ENCODE measurements around the gene PLAAT5. TPM values are rescaled to one million over a fixed set of nuclear protein-coding genes. Genes with fewer than 3 reads are reported as not detected.

Gene PLAAT5
- polyA plus RNA-seq, 4 donors = 0.24 to 0.99 (median 0.64) TPM

GRCh38 chr11:63516109-63516508, 25.1 kb upstream of the PLAAT5 start:
- no peak for DNase-seq (ENCODE audit: low read depth in 4 of 4, low spot score in 2 of 4)

- DNase-seq (ENCODE audit: low read depth in 4 of 4, low spot score in 2 of 4) = no peak
These were observed 21.8 kb upstream of the PLAAT5 start for GRCh38 chr11:63512816-63513215.

- DNase-seq (ENCODE audit: low read depth in 4 of 4, low spot score in 2 of 4) = no peak
These were observed 20.2 kb upstream of the PLAAT5 start for GRCh38 chr11:63511048-63511748.

DNA sequence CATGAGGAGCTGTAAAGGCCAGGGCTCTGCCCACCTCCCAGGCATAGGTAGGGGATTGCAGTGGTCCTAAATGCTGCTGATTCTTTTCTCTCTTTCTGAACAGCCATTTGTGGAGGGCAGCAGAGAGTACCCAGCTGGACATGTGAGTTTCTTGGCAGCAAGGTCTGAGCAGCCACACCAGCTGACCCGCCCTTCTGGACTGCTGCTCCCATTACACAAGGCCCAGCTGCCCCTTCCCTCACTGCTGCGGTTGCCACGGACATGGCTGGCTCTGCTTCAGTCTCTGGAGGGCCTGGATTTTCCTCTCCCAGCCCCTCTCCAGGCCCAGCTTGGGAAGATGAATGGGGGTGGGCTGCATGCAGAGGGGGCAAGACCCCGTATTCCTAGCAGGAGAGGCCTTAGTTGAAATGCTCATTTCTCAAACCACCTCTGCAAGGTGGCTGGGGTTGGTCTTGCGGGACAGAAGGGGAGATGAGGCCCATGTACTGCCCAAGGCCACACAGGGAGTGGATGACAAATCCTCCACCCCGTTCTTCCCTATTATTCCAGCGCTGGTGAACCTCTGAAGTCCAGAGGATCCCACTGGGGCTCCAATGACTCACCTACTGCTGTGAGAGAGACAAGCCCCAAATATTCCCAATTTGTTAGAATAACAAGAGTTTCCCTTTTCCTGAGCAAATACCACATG, 19.5 kb upstream of the PLAAT5 start:
- DNase-seq (ENCODE audit: low read depth in 4 of 4, low spot score in 2 of 4) = no peak

GRCh38 chr11:63508745-63509144, 17.8 kb upstream of the PLAAT5 start:
- DNase-seq (ENCODE audit: low read depth in 4 of 4, low spot score in 2 of 4) = no peak

DNA sequence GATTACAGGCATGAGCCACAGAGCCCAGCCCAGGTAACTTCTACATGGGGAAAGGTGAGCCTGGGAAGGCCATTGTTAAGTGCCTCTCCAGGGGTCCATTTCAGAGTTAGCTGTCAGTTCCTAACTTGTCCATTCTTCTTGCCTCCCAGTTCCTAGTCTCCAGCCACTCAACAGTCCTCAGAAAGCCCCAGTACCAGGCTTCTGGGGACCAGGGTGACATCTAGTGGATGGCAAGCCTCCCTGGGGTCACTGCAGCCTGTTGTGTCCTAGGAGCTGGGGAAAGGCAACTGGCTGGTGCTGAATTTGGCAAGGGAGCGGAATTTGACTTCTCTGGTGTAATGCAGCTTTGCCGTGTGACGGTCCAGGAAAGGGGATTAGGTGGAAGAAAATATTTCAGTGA, 17.0 kb upstream of the PLAAT5 start:
- no peak for DNase-seq (ENCODE audit: low read depth in 4 of 4, low spot score in 2 of 4)

DNA sequence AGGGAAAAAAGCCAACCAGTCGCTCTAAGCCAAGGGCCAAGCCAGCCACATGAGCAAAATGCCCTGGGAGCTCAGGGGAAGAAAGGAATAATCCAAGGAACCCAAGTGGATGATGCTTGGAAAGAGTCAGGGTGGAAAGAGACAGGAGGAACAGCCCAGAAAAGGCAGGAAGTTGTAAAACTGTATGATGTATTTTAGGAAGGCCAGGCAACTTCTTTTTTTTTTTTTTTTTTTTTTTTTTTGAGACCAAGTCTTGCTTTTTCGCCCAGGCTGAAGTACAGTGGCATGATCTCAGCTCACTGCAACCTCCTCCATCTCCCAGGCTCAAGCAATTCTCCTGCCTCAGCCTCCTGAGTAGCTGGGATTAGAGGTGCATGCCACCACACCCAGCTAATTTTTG, 16.5 kb upstream of the PLAAT5 start:
- DNase-seq (ENCODE audit: low read depth in 4 of 4, low spot score in 2 of 4) = no peak

GRCh38 chr11:63506876-63507275, 15.9 kb upstream of the PLAAT5 start:
- DNase-seq (ENCODE audit: low read depth in 4 of 4, low spot score in 2 of 4) = no peak

DNA sequence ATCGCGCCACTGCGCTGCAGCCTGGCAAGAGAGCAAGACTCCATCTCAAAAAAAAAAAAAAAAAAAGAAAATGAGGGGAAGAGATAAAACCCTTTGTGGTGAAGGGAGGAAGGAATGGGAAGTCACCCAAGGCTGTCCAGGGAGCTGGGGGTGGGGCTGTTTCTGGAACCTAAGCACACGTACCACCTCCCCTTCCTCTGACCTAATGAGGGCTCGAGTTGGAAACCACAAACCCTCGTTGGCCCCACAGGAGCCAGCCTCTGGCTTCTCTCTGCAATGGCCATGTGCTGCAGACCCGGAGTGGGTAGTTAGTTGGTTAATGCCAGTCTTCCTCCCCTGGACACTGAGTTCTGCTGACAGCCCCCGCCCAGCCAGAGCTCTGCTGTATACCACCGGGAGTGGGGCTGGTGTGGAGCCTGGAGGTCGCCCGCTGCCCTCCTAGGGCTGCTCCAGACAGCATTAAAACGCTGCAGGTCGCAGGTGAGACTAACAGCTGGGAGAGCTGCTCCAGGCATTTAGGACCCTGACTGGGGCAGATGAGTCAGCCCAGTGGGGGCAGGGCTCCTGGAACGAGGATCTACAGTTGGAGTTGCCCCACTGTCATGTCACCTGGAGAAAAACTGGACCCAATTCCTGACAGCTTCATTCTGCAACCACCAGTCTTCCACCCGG, 15.0 kb upstream of the PLAAT5 start, which contains the start of gene LGALS12:
Gene LGALS12 (plus strand): TSS at position 228 of the 672 bp plus-strand sequence. CDS start 375 bp downstream, at position 603.
- no peak for DNase-seq (ENCODE audit: low read depth in 4 of 4, low spot score in 2 of 4)

GRCh38 chr11:63504933-63505586, 14.1 kb upstream of the PLAAT5 start:
- DNase-seq (ENCODE audit: low read depth in 4 of 4, low spot score in 2 of 4) = no peak

DNA sequence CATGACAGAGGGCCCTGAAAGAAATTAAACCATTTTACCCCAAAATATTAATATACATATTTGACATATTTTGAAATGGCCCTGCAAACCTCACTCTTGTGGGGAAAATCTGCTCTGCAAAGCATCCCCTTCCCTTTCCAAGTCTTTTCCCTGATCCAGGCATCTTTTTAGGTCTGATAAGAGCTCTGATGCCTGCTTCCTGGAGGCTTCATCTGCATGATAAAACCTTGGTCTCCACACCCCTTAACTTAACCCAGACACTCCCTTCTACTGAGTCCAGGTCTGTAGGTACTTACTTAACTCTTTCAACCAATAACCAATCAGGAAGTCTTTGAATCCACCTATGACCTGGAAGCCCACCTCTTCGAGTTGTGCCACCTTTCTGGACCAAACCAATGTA, 13.1 kb upstream of the PLAAT5 start:
- DNase-seq (ENCODE audit: low read depth in 4 of 4, low spot score in 2 of 4) = no peak

GRCh38 chr11:63503492-63503891, 12.5 kb upstream of the PLAAT5 start:
- no peak for DNase-seq (ENCODE audit: low read depth in 4 of 4, low spot score in 2 of 4)

DNA sequence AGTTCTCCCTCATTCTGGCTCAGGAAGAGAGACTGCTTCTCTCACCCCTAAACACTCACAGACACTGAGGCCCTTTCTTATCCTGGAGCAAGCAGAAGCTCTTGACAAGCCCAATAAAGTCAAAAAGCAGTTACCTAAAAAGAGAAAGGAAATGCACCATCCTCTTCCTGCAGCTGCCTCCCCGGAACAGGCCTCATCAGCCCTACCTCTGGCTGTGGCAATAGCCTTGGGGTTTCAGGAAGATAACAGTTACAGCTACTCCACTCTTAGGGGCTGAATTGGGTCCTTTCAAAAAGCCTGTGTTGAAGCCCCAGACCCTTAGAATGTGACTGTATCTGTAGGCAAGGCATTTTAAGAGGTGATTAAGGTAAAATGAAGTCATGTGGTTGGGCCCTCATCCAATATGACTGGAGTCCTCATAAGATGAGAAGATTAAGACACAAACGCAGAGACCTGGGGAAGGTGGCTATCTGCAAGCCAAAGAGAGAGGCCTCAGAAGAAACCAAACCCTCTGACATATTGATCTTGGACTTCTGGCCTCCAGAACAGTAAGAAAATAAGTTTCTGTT, 11.4 kb upstream of the PLAAT5 start:
- DNase-seq (ENCODE audit: low read depth in 4 of 4, low spot score in 2 of 4) = no peak

GRCh38 chr11:63501236-63501635, 10.3 kb upstream of the PLAAT5 start:
- no peak for DNase-seq (ENCODE audit: low read depth in 4 of 4, low spot score in 2 of 4)

DNA sequence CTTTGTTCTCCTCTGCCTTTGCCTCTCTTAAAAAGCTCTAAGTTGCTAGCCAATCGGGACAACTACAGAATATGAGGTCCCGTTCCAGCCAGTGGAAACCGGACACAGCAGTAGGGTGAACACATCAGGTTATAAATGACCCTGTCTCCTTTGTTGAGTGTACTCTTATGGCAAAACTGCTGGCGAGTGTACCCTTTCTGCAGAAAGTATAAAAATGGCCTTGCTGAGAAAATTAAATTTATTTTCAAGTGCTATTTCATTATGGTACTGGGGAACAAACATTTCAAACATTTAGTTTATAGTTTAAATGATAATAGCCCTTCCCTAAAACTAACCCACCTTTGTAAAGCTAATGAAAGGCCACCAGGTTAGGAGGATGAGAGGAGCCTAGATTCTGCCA, 8.9 kb upstream of the PLAAT5 start:
- DNase-seq (ENCODE audit: low read depth in 4 of 4, low spot score in 2 of 4) = no peak

DNA sequence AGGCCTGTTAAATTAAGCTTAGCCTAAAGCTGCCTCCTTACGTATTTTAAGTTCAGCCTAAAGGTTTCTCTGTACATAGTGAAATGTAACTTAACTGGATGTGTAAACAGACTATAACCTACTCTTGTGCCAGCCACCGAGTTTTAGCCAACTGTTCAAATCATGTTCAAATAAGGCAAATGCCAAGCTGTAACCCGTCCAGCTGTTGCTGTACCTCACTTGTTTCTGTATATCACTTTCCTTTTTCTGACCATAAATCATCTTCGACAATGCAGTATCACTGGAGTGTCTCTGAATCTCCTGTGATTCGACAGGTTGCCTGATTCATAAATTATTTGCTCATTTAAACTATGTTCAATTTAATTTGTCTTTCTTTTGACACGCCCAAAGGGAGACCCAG, 4.0 kb upstream of the PLAAT5 start:
- DNase-seq (ENCODE audit: low read depth in 4 of 4, low spot score in 2 of 4) = no peak

GRCh38 chr11:63493127-63493526, 2.2 kb upstream of the PLAAT5 start:
- no peak for DNase-seq (ENCODE audit: low read depth in 4 of 4, low spot score in 2 of 4)

DNA sequence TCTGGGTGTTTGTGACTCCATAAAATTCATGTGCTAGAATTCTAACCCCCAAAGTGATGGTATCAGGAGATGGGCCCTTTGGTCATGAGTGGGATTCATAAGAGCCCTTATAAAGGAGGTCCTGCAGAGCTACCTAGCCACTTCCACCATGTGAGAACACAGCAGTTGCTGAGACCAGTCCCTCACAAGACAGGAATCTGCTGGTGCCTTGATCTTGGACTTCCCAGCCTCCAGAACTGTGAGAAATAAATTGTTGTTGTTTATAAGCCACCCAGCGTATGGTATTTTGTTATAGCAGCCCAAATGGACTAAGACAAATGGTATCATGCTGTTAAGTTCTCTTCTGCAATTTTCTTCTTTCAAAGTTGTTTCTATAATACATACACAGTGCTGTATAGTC, 1.5 kb upstream of the PLAAT5 start:
- no peak for DNase-seq (ENCODE audit: low read depth in 4 of 4, low spot score in 2 of 4)

DNA sequence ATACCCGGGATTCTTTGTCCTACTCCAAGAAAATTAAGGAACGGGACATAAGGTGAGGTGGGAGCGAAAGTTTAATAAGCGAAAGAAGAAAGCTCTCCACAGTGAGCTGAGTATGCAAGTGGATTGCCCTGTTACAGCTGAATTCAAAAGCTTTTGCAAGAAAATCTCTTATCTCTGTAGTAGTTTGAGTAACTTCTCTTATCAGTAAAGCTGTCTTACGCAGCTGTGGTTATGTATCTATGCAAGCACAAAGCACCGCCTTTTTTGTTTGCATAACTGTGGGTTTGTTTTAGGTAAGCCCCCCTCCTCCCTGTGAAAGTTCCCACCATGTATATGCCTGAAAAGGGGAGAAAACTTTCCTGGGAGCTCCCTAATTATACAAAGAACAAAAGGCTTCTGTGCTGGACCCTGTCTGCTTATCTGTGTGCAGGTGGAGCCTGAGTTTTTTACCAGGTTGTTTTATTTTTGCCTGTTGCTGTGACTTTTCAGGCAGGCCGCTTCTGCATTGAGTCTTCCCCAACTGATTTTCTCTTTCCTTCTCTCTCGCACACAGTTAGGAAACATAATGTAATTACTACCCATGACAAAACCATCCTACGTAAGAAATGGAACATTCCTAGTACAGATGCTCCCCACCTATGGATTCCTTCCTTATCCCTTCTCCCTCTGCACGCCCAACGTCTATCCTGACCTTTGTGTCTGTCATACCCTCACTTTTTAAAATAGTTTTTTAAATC, 837 bp upstream of the PLAAT5 start:
- DNase-seq (ENCODE audit: low read depth in 4 of 4, low spot score in 2 of 4) = no peak

GRCh38 chr11:63491240-63491587, 247 bp upstream of the PLAAT5 start:
- DNase-seq (ENCODE audit: low read depth in 4 of 4, low spot score in 2 of 4) = no peak

Data from left renal cortex interstitium (tissue), 4 donors.